HG02885 (cell line): ENCODE results near the gene GGT6.
"Not testable (repeated sequence)": the region's sequence is repeated elsewhere in the genome, so short reads cannot be mapped to it uniquely, and the experiment has no call there.

Experiments used
- ATAC-seq: cut with Tn5 transposase; IDR thresholded peaks from one replicate; pipeline ENCODE4 v1.9.1; 2021; ENCODE audit warnings: mild to moderate bottlenecking; ENCODE audit not compliant: unreplicated experiment, poor library complexity

The GGT6 gene

GRCh38 chr17:4560421-4560820, at the start of gene GGT6:
GGT6 (minus strand) TSS chr17:4560577; CDS start chr17:4560521, 56 bp downstream.
- no peak for ATAC-seq

DNA sequence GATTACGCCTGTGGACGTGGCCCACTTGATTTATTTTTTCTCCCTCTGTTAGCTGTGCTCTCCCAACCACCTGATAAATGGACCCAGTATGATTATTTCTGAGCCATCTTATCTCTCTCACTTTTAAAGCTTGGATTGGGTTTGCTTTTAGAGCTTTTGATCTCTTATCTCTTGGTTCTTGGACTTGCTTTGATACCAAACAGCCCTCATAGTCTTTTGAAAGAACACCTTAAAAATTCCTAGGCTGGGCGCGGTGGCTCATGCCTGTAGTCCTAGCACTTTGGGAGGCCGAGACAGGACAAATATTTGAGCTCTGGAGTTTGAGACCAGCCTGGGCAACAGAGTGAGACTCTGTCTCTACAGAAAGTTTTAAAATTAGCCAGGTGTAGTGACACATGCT, 49.8 kb upstream of the GGT6 start:
- ATAC-seq, result no peak

DNA sequence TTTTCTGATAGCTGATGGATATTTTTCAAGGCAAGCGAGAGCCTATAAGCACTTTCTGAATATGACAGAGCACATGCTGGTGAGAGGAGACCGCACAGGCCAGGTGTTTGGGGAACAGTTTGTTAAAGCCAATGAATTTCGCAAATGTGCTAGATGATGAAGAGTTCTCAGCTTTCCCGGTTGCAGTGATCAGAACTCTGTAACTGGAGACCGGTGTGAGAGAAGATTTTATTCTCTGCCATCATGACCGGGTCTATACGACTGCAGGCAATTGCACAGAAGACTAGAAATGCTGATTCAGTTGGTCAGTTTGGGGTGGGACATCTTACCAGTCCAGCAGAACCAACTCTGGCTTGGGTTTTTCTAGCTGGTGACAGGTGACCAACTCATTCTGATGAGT, 49.4 kb upstream of the GGT6 start:
- no peak for ATAC-seq

DNA sequence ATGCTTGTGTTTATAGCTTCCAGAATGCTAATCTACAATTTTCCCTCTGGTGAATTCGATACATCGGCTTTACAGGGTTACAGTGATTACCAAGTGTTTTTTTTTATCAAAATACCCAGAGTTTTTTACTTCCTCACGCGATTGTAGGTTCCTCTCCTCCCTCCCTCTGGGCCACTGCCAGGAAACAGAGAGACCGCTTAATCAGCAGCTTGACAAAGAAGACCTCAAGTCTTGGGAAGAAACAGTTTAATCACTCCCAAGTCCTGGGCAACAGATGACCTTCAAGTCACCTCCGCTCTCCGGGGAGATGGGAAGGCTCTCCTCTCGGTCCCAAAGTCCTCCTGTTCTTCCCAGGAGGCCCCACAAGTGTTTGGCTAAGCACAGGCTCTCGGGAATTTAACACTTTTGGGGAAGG, 47.4 kb upstream of the GGT6 start:
- ATAC-seq, result no peak

DNA sequence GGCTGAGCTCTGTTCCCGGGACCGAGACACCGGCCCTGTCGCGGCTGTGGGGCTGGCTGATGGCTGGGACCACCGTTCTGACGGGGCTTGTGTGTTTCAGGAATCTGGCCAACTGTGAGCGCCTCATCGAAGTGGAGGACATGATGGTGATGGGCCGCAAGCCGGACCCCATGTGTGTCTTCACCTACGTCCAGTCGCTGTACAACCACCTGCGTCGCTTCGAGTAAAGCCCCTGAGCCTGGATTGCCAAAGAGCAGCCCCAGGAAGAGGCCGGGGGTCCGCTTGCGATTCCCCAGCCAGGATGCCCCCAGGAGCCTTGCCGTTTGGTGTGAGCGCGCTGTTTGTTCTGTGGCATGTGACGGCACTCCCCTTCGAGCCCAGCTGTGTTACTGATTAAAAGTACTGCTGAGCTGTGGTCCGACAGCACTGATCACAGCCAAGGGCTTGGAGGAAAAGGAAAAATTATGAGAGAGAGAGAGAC, 46.9 kb upstream of the GGT6 start:
- no peak for ATAC-seq

DNA sequence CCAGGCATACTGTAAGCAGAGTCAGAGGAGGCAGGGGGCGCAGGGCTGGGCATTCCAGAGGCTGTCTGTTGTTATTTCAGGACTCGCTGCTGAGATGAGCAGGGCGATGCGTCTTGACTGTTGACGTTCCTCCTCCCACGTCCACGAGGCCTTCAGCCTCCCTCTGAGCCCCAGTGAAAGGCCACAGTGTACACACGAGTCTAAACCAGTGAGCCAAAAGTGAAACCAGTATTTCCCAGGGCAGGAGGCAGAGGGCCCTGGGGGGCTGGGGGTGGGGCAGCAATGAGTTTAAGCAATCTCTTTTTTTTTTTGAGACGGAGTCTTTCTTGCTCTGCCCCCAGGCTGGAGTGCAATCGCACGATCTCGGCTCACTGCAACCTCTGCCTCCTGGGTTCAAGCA, 45.4 kb upstream of the GGT6 start:
- ATAC-seq, result no peak

DNA sequence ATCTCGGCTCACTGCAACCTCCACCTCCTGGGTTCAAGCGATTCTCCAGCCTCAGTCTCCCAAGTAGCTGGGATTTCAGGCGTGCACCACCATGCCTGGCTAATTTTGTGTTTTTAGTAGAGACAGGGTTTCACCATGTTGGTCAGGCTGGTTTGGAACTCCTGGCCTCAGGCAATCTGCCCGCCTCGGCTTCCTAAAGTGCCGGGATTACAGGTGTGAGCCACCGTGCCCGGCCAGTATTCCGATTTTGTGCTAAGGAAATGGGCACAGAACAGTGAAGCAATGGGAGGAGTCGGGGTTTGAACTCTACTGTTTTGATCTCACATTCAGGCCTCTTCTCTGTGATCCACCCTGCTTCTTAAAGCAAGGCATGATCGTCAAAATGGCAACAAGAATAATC, 44.4 kb upstream of the GGT6 start:
- not testable (repeated sequence) for ATAC-seq

DNA sequence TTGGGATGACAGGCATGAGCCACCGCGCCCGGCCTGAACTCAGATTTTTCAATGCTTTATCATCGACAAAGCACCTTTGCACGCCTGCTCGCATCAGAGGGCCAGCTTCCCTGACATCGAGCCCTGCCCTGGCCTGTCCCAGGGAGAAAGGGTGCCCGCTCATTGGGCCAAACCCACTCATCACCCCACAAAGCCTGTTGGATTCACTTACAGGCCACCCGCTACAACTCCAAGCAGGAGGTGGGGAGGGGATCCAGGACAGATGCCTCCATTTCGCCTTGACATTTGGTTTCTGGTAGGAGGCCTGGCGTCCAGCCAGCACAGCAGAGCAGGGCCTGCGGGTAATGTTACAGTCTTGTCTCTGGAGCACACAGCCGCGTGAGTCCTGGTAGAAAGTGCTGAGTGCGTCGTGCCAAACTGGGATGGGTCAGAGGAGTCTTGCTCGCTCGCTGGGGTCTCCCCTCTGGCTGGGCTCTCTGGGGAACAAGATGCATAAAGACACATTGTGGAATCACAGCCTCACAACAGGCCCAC, 43.8 kb upstream of the GGT6 start:
- no peak for ATAC-seq

DNA sequence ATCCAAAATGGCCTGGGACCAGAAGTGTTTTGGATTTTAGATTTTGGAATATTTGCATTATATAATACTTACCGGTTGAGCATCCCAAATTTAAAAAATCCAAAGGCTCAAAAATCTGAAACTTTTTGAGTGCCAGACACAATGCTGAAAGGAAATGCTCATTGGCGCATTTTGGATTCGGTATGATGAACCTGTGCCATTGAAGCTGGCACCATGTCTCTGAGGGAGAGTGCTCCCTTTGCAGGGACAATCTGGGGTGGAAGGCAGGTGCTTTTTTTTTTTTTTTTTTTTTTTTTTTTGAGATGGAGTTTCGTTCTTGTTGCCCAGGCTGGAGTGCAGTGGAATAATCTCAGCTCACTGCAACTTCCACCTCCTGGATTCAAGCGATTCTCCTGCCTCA, 41.7 kb upstream of the GGT6 start:
- no peak for ATAC-seq

- no peak for ATAC-seq
Observed at GRCh38 chr17:4601326-4601725, 40.9 kb upstream of the GGT6 start.

GRCh38 chr17:4600563-4600962, 40.2 kb upstream of the GGT6 start:
- no peak for ATAC-seq

- ATAC-seq, result no peak
Observed at GRCh38 chr17:4599505-4600281, 39.3 kb upstream of the GGT6 start.

DNA sequence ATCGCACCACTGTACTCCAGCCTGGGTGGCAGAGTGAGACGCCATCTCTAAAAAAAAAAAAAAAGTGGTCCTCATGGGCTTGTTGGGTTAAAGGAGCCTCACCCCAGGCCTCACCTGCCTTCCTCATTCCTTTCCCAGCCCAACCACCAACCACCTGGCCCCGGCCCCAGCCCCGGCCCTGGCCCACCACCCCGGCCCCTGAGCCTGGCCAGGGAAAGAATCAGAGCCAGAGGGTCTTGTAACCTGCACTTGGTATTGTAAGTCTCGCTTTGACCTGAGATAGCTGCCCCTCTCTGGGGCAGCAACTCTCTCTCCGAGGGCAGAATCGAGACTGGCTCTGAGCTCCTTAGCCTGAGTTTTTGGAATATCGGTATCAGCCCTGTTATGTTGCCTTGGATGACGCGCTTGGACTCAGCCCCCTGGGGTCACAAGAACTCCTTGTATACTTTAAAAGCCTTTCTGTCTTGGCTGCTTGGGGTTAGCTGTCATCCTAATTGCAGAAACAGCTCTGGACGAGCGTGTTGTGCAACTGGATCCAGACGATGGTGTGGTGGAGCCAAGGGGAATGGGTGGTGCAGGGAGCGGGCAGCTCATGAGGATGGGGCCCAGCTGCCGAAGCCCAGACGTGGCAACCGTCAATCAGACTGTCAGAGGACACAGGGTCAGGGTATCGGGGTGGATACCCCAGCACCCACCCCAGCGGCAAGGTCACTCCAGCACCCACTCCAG, 38.6 kb upstream of the GGT6 start:
- no peak for ATAC-seq

DNA sequence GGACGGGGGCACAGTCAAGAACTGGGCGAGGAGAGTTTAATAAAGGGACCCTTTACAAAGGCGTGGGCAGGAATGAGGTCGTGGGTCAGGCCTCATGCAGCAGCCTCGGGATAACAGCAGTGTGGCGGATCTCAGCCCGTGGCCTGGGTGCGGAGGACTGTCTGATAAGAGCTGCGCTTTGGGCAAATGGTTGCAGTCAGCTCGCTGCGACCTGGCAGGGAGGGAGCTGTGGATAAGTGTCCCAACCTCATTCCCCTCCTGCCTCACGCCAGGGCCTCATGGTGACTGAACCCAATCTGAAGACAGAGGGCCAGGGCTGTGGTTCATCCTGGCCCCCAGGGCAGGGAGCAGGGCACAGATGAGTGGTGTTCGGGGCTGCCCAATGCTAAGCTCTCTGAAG, 37.6 kb upstream of the GGT6 start:
- no peak for ATAC-seq

DNA sequence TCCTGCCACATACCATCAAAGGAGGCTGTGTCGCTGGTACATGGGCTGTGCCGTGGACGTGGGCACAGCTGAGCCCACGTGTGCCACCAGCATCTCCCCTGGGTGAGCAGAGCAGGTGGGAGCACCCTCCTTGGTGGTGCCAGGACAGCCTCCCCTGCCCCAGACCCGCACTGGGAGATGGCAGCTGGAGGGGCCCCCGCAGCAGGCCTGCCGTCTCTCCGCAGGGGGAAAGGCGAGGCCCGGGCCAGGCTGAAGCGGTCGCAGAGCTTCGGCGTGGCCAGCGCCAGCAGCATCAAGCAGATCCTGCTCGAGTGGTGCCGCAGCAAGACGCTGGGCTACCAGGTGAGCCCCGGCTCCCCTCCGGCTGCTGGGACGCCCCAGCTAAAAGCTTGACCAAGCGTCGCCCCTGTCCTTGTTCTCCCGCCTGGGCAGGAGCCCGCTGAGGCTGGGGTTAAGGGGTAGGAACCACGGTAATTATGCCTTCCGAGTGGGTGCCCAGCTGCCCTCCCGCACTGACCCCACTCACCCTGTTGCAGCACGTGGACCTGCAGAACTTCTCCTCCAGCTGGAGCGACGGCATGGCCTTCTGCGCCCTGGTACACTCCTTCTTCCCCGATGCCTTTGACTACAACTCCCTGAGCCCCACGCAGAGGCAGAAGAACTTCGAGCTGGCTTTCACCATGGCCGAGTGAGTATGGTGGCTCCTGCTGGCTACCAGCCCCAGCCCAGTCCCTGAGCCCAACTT, 36.4 kb upstream of the GGT6 start:
- ATAC-seq, result no peak

- ATAC-seq, result not testable (repeated sequence)
Observed at GRCh38 chr17:4595685-4596342, 35.4 kb upstream of the GGT6 start.

GRCh38 chr17:4594931-4595684, 34.7 kb upstream of the GGT6 start:
- no peak for ATAC-seq

DNA sequence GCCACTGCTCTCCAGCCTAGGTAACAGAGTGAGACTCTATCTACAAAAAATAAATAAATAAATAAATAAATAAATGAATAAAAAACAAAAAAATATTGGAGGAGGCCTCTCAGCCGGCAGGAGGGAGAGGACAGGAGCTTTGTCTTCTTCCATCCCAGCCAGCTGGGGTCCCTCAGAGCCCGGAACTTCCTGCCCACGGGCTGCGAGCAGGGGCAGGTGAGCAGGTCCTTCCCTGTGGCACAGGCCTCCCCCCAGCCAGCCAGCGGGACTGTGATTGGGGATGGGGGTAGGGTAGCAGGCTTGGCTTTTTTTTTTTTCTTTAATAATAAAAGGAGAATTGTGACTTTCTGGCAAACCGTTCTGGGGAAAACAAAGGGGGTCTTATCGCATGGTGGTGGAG, 34.0 kb upstream of the GGT6 start:
- ATAC-seq, result no peak

DNA sequence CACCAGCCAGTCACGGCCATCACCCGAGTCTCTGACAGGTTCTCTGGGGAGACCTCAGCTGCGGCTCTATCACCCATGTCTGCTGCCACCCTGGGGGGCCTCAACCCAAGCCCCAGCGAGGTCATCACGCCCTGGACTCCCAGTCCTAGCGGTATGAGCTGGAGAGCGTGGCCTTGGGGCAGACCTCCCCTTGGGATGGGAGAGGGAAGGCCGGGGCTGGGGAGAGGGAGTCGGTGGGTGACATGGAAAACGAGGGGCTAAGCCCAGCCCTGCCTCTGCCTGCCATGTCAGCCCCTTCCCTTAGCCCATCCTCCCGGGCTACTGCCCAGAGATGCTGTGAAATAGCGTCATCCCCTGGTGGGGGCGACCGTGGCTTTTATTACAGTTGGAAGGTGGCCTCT, 32.6 kb upstream of the GGT6 start:
- ATAC-seq, result no peak
